WTC11 (cell line): ENCODE measurements around the gene C1QTNF1.

Source experiments
- ATF2 ChIP-seq: sonication (generic); formaldehyde crosslinking; IDR thresholded peaks from 2 replicates; pipeline ENCODE4 v1.8.1; 2022; ENCODE audit warnings: low read depth, missing genetic modification reagents, borderline replicate concordance
- ATF3 ChIP-seq: sonication (generic); formaldehyde crosslinking; conservative IDR thresholded peaks from 2 replicates; pipeline ENCODE4 v1.8.1; 2022; ENCODE audit warnings: mild to moderate bottlenecking, missing genetic modification reagents
- CTCF ChIP-seq: fragments of 200-600 bp; IDR thresholded peaks from 2 replicates; pipeline ENCODE4 v1.8.0; 2022; ENCODE audit warnings: antibody characterized with exemption
- FOXP1 ChIP-seq: sonication (generic); formaldehyde crosslinking; IDR thresholded peaks from 2 replicates; pipeline ENCODE4 v1.8.0; 2022; ENCODE audit warnings: missing genetic modification reagents, mild to moderate bottlenecking, moderate library complexity, borderline replicate concordance
- JUN ChIP-seq: sonication (generic); formaldehyde crosslinking; IDR thresholded peaks from 2 replicates; pipeline ENCODE4 v1.8.0; 2023; ENCODE audit warnings: mild to moderate bottlenecking, missing genetic modification reagents
- NFYB ChIP-seq: sonication (generic); formaldehyde crosslinking; conservative IDR thresholded peaks from 2 replicates; pipeline ENCODE4 v1.8.0; 2022; ENCODE audit warnings: low read depth, missing genetic modification reagents
- NR2C2 ChIP-seq: sonication (generic); formaldehyde crosslinking; IDR thresholded peaks from 2 replicates; pipeline ENCODE4 v1.8.0; 2022; ENCODE audit warnings: mild to moderate bottlenecking, missing genetic modification reagents
- OVOL2 ChIP-seq: fragments of 250-450 bp; sonication (Bioruptor Pico); IDR thresholded peaks from 2 replicates; pipeline ENCODE4 v1.9.0; 2021; ENCODE audit warnings: mild to moderate bottlenecking, borderline replicate concordance
- ZNF317 ChIP-seq: sonication (generic); formaldehyde crosslinking; IDR thresholded peaks from 2 replicates; pipeline ENCODE4 v1.8.1; 2023; ENCODE audit warnings: low read depth, mild to moderate bottlenecking, moderate library complexity, missing genetic modification reagents, borderline replicate concordance

GRCh38 chr17:79049821-79050220 lies 25.9 kb downstream of the C1QTNF1 start:
- no peak for TF ChIP-seq NFYB (CRISPR knock-in tag)
- TF ChIP-seq ATF2 (CRISPR knock-in tag), result no peak
- no peak for TF ChIP-seq ZNF317 (CRISPR knock-in tag)
- TF ChIP-seq ATF3 (CRISPR knock-in tag), result no peak
- TF ChIP-seq CTCF, result no peak
- TF ChIP-seq OVOL2 (CRISPR knock-in tag), result no peak
- no peak for TF ChIP-seq JUN (CRISPR knock-in tag)
- TF ChIP-seq FOXP1 (CRISPR knock-in tag), result no peak
- TF ChIP-seq NR2C2, result no peak
